Middle frontal gyrus (tissue), 1 donor: Measurements from ENCODE around the gene DPM1.

Source experiments
- DNase-seq: peaks from one replicate; pipeline ENCODE4 v3.0.0-alpha.2; 2015; ENCODE audit warnings: low spot score; ENCODE audit errors: extremely low spot score

The DPM1 gene

GRCh38 chr20:50957798-50958614, at the start of gene DPM1:
Gene DPM1, minus strand, starts transcription at chr20:50958532. Its CDS starts 9 bp downstream, at chr20:50958523.
- peak; percentile 81 for DNase-seq

GRCh38 chr20:51005214-51005613, 46.9 kb upstream of the DPM1 start:
- no peak for DNase-seq

- no peak for DNase-seq
These were observed 46.4 kb upstream of the DPM1 start for GRCh38 chr20:51004781-51005180.

GRCh38 chr20:51004305-51004727, 46.0 kb upstream of the DPM1 start:
- no peak for DNase-seq

GRCh38 chr20:51003753-51004152, 45.4 kb upstream of the DPM1 start:
- DNase-seq, result no peak

DNA sequence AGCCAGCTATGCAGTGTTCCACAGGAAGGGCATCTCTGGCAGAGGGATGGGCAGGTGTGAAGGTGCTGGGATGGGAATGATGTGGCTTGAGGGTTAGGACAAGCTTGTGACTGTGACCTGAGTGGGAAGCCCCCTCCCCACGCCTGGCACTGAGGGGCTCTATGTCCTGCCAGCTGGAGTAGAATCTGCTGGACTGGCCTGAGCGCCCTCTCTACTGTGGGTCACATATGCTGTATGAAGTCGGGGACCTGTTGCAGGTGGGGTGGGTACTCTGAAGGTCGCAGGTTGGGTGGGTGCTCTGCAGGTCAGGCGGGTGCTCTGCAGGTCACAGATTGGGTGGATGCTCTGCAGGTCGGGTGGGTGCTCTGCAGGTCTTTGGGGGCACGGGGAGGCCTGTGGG, 44.3 kb upstream of the DPM1 start:
- DNase-seq, result no peak

DNA sequence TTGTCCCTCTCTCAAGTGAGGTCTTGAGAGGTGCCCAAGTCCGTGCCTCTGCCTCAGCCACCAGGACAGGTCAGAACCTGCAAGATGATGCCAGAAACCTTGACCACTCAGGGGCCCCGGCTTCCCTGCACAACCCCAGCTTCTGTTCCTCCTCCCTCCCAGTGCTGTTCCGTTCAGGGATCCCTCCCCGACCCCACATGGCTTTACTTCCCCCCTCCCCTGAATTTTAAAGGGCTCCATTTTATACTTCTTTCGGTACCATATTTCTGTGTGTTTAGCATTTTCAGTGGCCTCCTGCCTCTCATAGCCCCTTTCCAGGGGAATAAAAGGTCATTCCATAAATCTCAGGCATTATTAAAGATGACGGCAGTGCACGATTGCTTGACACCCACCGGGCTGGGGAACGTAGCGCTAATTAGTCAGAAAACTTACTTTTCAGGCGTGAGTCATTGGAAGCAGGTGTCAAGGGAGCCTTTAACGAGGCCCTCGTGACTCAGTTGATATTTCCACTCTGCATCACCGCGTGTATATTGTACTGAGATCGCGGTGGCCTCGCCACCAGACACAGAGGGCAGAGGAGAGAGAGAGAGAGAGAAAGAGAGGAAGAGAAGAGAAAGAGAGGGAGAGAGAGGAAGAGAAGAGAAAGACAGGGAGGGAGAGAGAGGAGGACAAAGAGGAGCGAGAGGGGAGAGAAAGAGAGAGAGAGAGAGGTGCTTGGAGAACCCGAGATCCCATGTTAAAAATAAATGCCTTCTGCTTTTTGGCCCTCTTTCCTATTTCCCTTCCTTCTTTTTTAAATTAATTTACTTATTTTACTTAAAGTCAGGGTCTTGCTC, 43.3 kb upstream of the DPM1 start:
- DNase-seq, result no peak

GRCh38 chr20:50999355-50999754, 41.0 kb upstream of the DPM1 start:
- DNase-seq, result no peak

GRCh38 chr20:50996901-50997865, 38.9 kb upstream of the DPM1 start:
- no peak for DNase-seq

GRCh38 chr20:50995506-50995905, 37.2 kb upstream of the DPM1 start:
- no peak for DNase-seq

GRCh38 chr20:50993876-50994275, 35.5 kb upstream of the DPM1 start:
- DNase-seq, result no peak

GRCh38 chr20:50992733-50993457, 34.6 kb upstream of the DPM1 start:
- DNase-seq, result no peak

- no peak for DNase-seq
These were observed 34.0 kb upstream of the DPM1 start for GRCh38 chr20:50992336-50992732.

DNA sequence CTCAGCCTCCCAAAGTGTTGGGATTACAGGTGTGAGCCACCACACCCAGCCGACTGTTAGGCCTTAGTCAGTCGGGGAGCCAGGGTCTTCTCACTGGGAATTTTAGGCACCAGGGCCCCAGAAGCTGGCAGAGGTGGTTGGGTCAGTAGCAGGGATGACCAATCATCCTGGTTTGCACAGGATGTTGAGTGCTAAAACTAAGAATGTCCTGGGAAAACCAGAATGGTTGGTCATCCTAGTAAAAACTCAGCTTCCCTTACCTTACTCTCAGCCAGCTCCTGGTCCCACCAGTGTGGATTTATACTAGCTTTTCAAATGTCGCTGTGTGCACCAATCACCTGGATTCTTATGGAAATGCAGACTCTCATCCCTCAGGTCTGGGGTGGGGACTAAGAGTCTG, 32.7 kb upstream of the DPM1 start:
- DNase-seq, result no peak

DNA sequence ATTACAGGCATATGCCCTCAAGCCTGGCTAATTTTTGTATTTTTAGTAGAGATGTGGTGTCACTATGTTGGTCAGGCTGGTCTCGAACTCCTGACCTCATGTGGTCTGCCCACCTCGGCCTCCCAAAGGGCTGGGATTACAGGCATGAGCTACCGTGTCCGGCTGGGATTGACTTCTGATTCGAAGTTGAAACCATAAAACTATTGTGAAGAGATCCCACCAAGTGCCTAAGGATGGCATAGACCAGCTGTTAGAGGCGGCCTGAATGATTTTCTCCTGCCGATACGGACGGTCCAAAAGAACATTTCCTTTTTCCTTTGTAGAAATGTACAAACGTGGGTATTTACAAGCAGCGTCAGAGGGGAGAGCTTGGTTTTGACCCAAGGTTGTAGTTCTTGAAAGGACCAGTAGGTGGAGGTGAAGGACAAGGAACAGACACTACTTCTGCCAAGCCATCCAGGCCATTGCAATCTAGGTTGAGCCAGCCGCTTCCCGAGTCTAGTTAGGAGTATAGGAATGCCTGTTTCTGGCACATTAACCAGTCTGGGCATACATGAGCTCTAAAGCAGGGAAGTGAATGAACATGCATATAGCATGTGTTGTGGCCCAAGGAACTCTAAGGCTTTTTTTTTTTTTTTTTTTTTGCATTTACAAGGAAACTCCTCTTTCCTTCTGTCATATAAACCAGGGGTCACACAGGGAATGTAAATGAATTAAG, 29.3 kb upstream of the DPM1 start:
- DNase-seq, result peak; percentile 67

GRCh38 chr20:50983321-50983720, 25.0 kb upstream of the DPM1 start:
- DNase-seq, result no peak

DNA sequence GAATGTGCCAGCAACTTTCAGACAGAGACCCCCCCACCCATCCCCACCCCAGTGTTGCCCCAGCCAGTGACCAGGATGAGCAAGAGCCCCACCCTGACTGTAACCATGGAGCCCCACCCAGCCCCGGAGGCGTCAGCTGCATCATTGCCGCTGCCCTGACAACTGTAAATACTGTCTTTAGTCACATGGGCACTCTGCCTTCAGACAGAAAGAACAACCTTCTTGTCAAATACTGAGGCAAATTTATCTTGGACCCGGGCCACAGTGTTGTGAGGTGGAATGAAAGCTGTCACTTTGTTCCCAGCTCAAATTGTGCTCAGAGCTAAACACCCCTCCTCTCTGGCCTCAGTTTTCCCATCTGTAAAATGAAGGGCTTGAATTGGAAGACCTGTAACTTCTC, 24.0 kb upstream of the DPM1 start:
- no peak for DNase-seq

DNA sequence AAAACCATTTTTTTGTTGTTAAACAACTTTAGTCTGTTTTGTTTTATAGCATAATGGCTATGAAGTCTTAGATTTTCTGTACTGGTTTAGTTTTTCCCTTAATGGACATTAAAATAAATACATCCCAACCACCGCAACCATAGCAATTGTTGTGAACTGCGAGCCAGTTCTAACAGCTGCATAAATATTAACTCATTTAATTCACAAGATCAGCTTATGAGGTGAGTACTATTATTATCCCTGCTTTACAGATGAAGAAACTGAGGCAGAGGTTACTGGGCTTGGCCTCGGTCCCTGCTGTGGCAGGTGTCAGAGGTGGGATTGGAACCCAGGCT, 23.3 kb upstream of the DPM1 start:
- DNase-seq, result no peak

DNA sequence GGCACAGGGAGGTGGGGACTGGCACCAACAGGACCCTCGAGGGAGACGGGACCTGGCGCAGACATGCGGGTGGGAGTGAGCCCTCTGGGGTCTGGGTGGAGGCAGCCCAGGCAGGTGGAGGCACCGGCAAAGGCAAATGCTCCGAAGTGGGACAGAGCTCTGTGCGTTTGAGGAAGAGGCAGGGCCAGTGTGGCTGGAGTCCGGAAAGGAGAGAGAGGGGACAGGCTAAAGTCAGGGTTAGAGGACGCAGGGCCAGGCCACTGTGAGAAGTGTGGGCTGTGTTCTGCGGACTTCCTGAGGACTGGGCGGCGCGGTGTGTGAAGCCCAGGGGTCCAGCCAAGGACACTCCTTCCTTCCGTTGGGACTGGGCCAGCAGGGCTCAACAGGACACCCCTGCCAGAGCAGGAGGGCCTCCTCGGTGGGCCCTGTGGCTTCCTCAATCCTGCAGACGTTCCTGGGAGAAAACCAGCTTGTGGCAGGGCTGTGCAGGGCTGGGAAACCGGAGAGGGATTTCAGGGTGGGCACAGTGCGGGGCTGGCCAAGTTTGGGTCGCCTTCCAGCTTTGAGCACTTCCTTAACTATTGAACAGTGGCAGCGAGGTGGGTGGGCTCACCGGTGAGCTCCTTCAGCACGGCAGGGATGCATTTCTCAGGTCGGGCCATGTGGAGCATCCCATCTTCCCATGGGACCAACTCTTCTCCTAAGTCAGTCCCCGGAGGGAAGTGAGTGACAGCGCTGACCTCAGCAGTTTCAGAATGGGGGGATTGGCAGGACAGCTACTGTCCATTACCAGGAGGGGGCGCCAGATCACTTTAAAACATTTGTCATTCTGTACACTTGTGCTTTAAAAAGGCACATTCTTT, 22.8 kb upstream of the DPM1 start:
- no peak for DNase-seq
